Stimulated activated naive CD4-positive, alpha-beta T cell (primary cell): ENCODE results near the gene TAF1B.
"Not testable (repeated sequence)": the region's sequence is repeated elsewhere in the genome, so short reads cannot be mapped to it uniquely, and the experiment has no call there.

Experiments used
- DNase-seq, 6 experiments: peaks; one replicate each; lab custom pipeline; 2025; lab: John Stamatoyannopoulos, UW

TAF1B gene

GRCh38 chr2:9831670-9832069 is 11.6 kb upstream of the TAF1B start:
- no peak for DNase-seq

- DNase-seq: no peak
These were observed 10.7 kb upstream of the TAF1B start for GRCh38 chr2:9832586-9832985.

- not testable (repeated sequence) for DNase-seq
These were observed 8.2 kb upstream of the TAF1B start for GRCh38 chr2:9835068-9835467.

- DNase-seq: no peak
These were observed 7.2 kb upstream of the TAF1B start for GRCh38 chr2:9836074-9836473.

GRCh38 chr2:9836517-9836916 is 6.8 kb upstream of the TAF1B start:
- DNase-seq: no peak

GRCh38 chr2:9837451-9837850 is 5.8 kb upstream of the TAF1B start:
- DNase-seq: no peak

GRCh38 chr2:9838391-9838790 is 4.9 kb upstream of the TAF1B start:
- no peak for DNase-seq

GRCh38 chr2:9842487-9843228 is 616 bp upstream of the TAF1B start:
- no peak for DNase-seq

- DNase-seq: peak in 1 of 6 experiments; percentile 19
These were observed 786 bp downstream of the TAF1B start for GRCh38 chr2:9844036-9844483.

GRCh38 chr2:9844576-9844975 is 1.3 kb downstream of the TAF1B start:
- no peak for DNase-seq

GRCh38 chr2:9846554-9846953 is 3.3 kb downstream of the TAF1B start:
- no peak for DNase-seq

GRCh38 chr2:9847140-9847539 is 3.9 kb downstream of the TAF1B start:
- no peak for DNase-seq

GRCh38 chr2:9852881-9853280 is 9.6 kb downstream of the TAF1B start:
- no peak for DNase-seq

GRCh38 chr2:9857814-9858729 is 14.8 kb downstream of the TAF1B start:
- no peak for DNase-seq

GRCh38 chr2:9858730-9859068 is 15.4 kb downstream of the TAF1B start:
- no peak for DNase-seq

GRCh38 chr2:9860922-9861580 is 17.8 kb downstream of the TAF1B start:
- not testable (repeated sequence) for DNase-seq

- no peak for DNase-seq
These were observed 24.6 kb downstream of the TAF1B start for GRCh38 chr2:9867881-9868280.

GRCh38 chr2:9873337-9873736 is 30.1 kb downstream of the TAF1B start:
- no peak for DNase-seq

- no peak for DNase-seq
These were observed 33.8 kb downstream of the TAF1B start for GRCh38 chr2:9877026-9877425.

GRCh38 chr2:9877726-9878125 is 34.5 kb downstream of the TAF1B start:
- DNase-seq: no peak

GRCh38 chr2:9879455-9880194 is 36.4 kb downstream of the TAF1B start:
- DNase-seq: no peak

- DNase-seq: no peak
These were observed 40.6 kb downstream of the TAF1B start for GRCh38 chr2:9883897-9884296.
